ENCODE measurements around the gene RHOB. TPM values are rescaled to one million over a fixed set of nuclear protein-coding genes. Genes with fewer than 3 reads are reported as not detected.
A peak's percentile ranks its signal among the peaks of the same experiment; 100 is the strongest.
"Not testable (repeated sequence)": the region's sequence is repeated elsewhere in the genome, so short reads cannot be mapped to it uniquely, and the experiment has no call there.

The RHOB gene
- total RNA-seq, 2 donors from 2014 or later: 805 to 1,722 TPM

- no peaks in the 10 kb centered on the region for H3K27me3 ChIP-seq (replicated peaks; ENCODE audit: insufficient read depth)
- peak; percentile 86 for TF ChIP-seq CTCF (IDR thresholded peaks at IDR 0.05)
- peak; percentile 88 for ATAC-seq (ENCODE audit: insufficient number of reproducible peaks, low FRiP score, low read depth)
- no peaks in the 10 kb centered on the region for H3K4me1 ChIP-seq (ENCODE audit: control insufficient read depth in 1 of 2, low read depth in 2 of 2)
- H3K27ac ChIP-seq: no peak overlapping the region
- no peak overlapping the region for H3K4me3 ChIP-seq
- H3K36me3 ChIP-seq: no peaks in the 10 kb centered on the region
- H3K9me3 ChIP-seq: peaks cover 7% of the 10 kb centered on the region
- peak; percentile 67 for DNase-seq (ENCODE audit: low spot score)
Observed at GRCh38 chr2:20411361-20411894, 35.4 kb upstream of the RHOB start.

DNA sequence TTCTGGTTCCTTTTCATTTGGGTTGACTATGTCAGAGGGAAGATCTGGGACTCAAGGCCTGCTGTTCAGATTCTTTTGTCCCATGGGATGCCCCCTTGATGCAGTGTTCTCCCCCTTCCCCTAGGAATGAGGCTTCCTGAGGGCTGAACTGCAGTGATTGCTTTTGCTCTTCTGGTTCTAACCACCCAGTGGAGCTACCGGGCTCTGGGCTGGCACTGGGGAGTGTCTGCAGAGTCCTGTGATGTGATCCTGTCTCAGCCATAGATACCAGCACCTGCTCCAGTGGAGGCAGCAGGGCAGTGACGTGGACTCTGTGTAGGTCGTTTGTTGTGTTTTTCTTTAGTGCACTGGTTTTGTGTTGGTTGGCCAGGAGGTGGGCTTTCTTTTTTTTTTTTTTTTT lies 32.1 kb upstream of the RHOB start:
- Histone ChIP-seq H3K9me3 (no peaks in the 10 kb centered on the region), H3K27me3 (replicated peaks; ENCODE audit: insufficient read depth) (no peaks in the 10 kb centered on the region), H3K4me1 (ENCODE audit: control insufficient read depth in 1 of 2, low read depth in 2 of 2) (peaks cover 5 to 20% of the 10 kb centered on the region in 2 donors), H3K27ac (no peak overlapping the region), H3K4me3 (no peak overlapping the region), H3K36me3 (no peaks in the 10 kb centered on the region)
- ATAC-seq (ENCODE audit: insufficient number of reproducible peaks, low FRiP score, low read depth) (no peak), DNase-seq (ENCODE audit: low spot score) (no peak)
- no peak for TF ChIP-seq CTCF (IDR thresholded peaks at IDR 0.05)

GRCh38 chr2:20415511-20415918 lies 31.4 kb upstream of the RHOB start:
- ATAC-seq (ENCODE audit: insufficient number of reproducible peaks, low FRiP score, low read depth) (no peak), DNase-seq (ENCODE audit: low spot score) (no peak)
- no peak for TF ChIP-seq CTCF (IDR thresholded peaks at IDR 0.05)
- Histone ChIP-seq H3K36me3 (no peaks in the 10 kb centered on the region), H3K4me3 (no peak overlapping the region), H3K4me1 (ENCODE audit: control insufficient read depth in 1 of 2, low read depth in 2 of 2) (peaks cover 5 to 25% of the 10 kb centered on the region in 2 donors), H3K27ac (no peak overlapping the region), H3K27me3 (replicated peaks; ENCODE audit: insufficient read depth) (no peaks in the 10 kb centered on the region), H3K9me3 (no peaks in the 10 kb centered on the region)

DNA sequence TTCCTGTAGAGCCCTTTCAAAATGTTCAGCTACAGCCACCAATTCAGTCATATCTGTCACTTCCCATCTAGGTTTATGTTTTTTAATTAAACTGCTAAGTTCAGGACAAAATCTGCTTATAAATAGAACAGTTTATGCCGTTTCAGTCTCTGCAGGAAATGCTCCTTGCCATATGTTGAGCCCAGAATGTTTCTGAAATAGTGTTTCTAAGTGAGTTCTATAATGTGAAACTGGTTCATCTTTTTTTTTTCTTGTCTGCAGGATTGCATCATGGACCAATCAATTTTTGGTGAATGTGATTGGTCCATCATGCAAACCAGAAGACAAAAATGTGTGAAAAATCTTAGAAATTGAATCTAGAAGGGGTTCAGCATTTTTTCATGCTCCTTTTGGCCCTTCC lies 30.2 kb upstream of the RHOB start:
- no peak for TF ChIP-seq CTCF (IDR thresholded peaks at IDR 0.05)
- ATAC-seq (ENCODE audit: insufficient number of reproducible peaks, low FRiP score, low read depth): no peak
- no peak for DNase-seq (ENCODE audit: low spot score)
- H3K27ac ChIP-seq: no peak overlapping the region
- no peaks in the 10 kb centered on the region for H3K36me3 ChIP-seq
- H3K4me1 ChIP-seq (ENCODE audit: control insufficient read depth in 1 of 2, low read depth in 2 of 2): peaks cover 9 to 37% of the 10 kb centered on the region in 2 donors
- H3K9me3 ChIP-seq: no peaks in the 10 kb centered on the region
- no peaks in the 10 kb centered on the region for H3K27me3 ChIP-seq (replicated peaks; ENCODE audit: insufficient read depth)
- no peak overlapping the region for H3K4me3 ChIP-seq

DNA sequence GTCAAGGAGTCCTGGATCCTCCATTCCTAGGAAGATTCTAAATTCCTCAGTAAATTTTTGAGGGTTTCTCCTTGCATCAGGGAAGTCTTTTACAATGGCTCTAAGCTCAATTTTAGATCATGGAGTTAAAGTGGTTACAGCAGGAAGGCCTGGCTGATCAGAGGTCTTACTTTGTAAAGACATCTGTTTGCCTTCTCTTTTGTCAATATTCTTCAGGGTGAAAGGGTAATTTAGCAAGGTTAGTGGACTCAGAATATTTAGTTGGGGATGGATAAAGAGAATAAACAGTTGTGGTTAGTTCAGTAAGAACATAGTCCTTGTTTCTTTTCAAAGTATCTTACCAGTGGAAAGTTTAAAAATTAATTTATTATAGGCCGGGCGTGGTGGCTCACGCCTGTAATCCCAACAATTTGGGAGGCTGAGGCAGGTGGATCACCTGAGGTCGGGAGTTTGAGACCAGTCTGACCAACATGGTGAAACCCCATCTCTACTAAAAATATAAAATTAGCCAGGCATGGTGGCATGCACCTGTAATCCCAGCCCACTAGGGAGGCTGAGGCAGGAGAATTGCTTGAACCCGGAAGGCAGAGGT lies 29.5 kb upstream of the RHOB start:
- H3K36me3 ChIP-seq; ATAC-seq (ENCODE audit: insufficient number of reproducible peaks, low FRiP score, low read depth); H3K4me3 ChIP-seq; DNase-seq (ENCODE audit: low spot score); H3K27me3 ChIP-seq (replicated peaks; ENCODE audit: insufficient read depth); H3K27ac ChIP-seq; H3K9me3 ChIP-seq: not testable (repeated sequence)
- peaks cover 12 to 43% of the 10 kb centered on the region in 2 donors for H3K4me1 ChIP-seq (ENCODE audit: control insufficient read depth in 1 of 2, low read depth in 2 of 2)

- Histone ChIP-seq H3K4me1 (ENCODE audit: control insufficient read depth in 1 of 2, low read depth in 2 of 2) (peaks cover 20 to 54% of the 10 kb centered on the region in 2 donors), H3K9me3 (no peaks in the 10 kb centered on the region), H3K27me3 (replicated peaks; ENCODE audit: insufficient read depth) (no peaks in the 10 kb centered on the region), H3K4me3 (no peak overlapping the region), H3K27ac (peak overlapping the region; percentile 35 to 44), H3K36me3 (no peaks in the 10 kb centered on the region)
- no peak for TF ChIP-seq CTCF (IDR thresholded peaks at IDR 0.05)
- ATAC-seq (ENCODE audit: insufficient number of reproducible peaks, low FRiP score, low read depth) (no peak), DNase-seq (ENCODE audit: low spot score) (no peak)
Observed at GRCh38 chr2:20418519-20418918, 28.4 kb upstream of the RHOB start.

All from thoracic aorta (tissue), 2 donors.